GM21526 (cell line): ENCODE results near the gene ITGB5.

Experiments used
- ATAC-seq: cut with Tn5 transposase; IDR thresholded peaks from one replicate; pipeline ENCODE4 v1.9.1; 2021; ENCODE audit warnings: moderate library complexity; ENCODE audit not compliant: unreplicated experiment, low FRiP score

Gene ITGB5

GRCh38 chr3:124895756-124896155, 8.6 kb upstream of the ITGB5 start:
- ATAC-seq, result no peak

- ATAC-seq, result no peak
Observed at GRCh38 chr3:124893526-124893925, 6.4 kb upstream of the ITGB5 start.

- no peak for ATAC-seq
Observed at GRCh38 chr3:124890573-124891190, 3.5 kb upstream of the ITGB5 start.

DNA sequence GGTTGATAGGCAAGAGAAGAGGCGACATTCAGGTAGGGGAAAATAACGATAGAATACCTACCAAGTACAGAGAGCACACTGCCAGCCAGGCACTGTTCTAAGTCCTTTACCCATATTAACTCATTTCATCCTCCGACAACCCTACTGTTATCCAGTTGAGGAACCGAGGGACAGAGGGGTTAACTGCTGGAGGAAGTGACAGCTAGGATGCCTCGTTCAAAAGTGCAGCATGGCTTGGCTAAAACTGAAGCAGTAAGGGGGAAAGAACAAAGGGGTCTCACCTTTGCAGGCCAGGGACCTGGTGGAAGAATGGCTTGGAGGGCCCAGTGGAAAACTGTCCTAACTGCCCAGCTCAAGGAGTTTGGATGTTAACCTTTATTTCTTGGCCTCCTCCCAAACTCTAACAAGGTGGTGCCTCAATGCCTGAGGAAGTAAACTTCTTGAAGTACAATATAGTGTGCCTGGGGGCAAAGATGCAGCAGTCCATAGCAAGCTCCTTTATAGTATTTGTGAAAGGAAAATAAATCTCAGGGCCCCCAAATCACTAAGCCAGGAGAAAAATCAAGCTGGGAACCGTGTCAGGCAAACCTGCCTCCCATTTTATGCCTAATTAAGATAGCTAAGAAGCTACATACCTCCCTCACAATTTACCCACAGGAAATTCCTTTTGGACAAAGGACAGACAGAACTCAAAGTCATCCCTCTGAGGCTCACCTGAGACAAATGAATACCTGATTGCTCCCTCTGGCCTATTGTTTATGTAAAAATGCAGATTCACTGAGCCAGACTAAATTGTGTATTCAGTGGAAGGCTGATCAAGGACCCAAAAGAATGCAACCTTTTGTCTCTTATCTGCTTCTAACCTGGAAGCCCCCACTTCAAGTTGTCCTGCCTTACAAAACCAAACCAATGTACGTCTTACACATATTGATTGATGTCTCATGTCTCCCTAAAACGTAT, 1.6 kb upstream of the ITGB5 start:
- no peak for ATAC-seq

GRCh38 chr3:124887932-124888298, 750 bp upstream of the ITGB5 start:
- ATAC-seq, result no peak

GRCh38 chr3:124886168-124887056, 753 bp downstream of the ITGB5 start:
- ATAC-seq, result peak; percentile 41

DNA sequence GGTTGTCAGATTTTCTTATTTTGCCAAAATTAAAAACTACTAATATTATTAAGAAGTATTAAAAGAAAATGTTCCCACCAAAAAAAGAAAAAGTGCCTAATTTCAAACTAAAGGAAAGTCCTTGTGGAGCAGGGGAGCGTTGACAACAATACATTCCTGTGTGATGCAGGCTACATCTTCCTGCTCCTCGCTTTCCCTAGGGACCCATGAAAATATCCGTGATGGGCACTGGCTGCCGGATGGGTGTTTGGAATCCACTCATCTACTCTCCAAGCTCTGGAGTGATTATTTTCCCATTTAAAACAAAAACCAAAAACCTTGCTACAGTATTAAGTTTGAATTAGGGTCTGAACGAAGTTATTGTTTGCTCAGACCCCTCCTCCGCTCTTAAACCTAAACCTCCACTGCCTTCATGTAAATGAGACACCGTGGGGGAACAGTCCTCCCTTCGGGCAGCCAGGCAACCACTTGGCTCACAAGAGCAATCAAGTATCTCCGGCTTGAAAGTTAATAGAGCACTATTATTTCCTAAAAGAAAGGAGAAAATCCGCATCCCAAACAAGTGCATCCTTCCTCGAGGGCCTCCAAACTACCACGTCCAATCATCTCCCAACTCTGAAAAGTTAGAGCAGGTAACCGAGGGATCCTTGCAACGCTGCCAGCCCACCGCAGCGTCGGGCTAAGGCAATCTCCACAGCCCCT, 1.5 kb downstream of the ITGB5 start:
- ATAC-seq, result no peak

DNA sequence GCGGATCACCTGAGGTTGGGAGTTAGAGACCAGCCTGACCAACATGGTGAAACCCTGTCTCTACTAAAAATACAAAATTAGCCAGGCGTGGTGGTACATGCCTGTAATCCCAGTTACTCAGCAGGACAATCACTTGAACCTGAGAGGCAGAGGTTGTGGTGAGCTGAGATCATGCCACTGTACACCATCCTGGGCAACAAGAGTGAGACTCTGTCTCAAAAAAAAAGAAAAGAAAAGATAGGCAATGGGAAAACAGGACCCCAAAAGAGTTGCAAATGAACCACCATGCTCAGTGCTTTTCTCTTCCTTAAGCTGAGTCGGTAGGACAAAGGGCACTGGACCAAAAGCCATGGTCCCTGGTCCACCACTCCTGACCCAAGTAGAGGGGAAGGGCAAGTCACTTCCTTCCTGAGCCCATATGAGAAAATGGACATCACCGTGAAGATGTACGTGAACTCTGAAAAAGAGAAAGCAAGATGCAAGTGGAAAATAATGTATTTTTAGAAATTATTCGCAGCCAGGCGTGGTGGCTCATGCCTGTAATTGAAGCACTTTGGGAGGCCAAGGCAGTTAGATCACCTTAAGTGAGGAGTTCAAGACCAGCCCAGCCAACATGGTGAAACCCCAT, 2.6 kb downstream of the ITGB5 start:
- ATAC-seq, result no peak

- no peak for ATAC-seq
Observed at GRCh38 chr3:124883766-124884473, 3.2 kb downstream of the ITGB5 start.

DNA sequence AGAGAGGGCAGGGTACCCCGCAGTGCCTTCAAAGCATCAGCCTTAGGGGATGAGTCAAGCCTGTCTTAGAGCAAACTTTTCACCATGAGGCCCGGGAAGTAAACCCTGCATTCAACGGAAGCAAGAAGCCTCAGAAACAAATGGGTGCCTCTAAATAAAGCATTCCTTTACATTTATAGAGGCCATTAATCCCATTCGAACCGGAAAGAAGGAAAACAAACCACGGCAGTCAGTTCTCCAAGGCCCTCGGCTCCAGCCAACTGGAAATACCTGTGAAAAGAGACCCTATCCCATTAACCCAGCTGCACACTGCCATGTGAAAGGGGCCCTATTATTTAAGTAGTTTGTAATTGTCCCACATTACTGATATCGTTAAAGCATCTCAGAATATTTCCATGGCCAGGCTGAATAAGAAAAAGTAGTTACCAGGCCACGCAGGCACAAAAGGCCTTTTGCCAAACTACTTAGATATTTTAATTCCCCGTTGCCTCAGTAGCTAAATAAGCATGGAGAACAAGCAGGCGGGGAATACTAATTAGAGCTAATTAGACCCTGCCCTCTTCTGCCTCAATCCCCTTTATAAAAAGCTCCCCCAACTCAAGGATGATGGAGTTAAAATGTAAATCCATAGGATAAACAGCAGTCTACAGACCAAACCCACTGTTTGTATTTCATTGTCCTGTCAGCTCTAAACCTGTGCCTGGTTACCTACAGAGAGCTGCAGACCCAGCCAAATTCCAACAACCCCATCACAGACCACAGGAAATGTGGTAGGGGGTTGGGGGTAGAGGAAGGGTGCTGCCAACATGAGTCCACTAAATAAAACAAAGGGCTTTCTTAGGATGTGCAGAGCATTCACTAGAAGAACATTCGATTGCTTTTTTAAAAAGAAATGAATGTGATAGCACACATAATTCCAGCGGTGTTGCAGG, 4.1 kb downstream of the ITGB5 start:
- ATAC-seq, result no peak

DNA sequence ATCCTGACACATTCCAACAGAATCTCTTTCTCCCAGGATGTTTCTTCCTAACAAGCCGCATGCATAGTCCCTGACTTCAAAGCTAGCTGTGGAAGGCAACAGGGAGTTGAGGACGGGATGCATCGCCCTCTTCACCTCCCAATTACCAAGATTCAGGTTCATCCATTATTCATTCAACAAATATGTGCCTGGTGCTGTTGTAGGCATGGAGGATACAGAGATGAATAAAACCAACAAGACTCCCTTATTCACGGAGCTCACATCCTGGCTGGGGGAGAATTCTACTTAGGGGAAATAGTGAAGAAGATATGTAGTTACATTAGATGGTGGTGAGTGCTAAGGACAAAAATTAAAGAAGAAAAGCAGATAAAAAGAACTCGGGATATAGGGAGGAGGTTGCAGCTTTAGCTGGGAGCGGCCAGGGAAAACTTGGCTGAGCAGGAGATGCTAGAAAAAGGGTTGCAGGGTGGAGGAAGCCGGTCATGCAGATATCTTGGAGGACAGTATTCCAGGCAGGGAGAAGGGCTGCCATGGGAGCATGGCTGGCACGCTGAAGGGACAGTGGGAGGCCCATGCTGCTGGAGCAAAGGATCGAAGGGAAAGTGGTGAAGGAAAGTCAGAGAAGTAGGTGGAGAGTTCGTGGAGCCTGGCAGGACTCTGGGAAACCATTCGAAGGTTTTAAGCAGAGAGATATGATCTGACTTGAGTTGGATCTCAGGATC, 5.0 kb downstream of the ITGB5 start:
- ATAC-seq, result no peak

- no peak for ATAC-seq
Observed at GRCh38 chr3:124879337-124879680, 7.9 kb downstream of the ITGB5 start.

DNA sequence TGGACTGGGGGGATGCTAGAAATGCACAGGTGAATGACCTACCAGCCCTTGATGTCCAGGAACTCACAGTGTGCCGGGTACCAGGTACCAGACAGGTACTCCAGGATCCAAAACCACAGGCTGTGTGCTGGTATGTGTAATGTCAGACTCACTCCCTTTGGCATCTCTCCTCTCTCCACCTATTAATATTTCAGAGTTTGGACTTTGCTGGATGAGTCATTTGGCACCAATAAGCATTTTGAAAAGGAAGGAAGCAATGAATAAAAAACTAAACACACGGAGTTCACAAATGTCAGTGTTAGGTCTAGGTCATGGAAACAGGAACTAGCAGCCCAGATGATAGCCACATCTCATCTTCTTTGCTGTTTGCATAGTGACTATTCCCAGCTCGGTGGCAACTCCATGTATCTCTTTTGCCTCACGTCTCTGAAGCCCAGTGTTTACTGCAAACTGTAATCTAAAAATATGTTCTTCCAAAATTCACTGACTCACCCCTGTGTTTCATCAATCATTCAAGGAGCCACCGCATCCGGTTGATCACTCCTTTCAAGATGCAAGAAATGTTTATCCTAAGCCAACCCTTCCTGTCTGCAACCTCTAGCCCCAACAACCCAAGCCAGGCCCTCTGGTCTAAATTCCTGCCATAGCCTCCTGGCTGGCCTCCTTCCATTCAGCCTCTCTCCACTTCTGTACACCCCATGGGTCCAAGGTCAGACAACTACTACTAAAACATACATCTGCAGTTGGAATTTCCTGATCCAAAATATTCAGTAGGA, 8.4 kb downstream of the ITGB5 start:
- no peak for ATAC-seq

DNA sequence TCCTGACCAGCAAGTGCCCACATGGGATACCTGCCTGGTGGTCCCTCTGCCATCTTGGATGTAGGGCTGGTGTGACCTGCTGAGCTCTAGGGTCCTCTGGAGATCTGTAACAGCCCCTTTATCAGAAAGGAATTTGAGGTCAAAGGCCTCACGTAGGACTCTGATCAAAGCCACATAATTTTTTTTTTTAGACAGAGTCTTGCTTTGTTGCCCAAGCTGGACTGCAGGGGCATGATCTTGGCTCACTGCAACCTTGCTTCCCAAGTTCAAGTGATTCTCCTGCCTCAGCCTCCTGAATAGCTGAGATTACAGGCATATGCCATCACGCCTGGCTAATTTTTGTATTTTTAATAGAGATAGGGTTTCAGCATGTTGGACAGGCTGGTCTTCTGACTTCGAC, 9.5 kb downstream of the ITGB5 start:
- ATAC-seq, result no peak

DNA sequence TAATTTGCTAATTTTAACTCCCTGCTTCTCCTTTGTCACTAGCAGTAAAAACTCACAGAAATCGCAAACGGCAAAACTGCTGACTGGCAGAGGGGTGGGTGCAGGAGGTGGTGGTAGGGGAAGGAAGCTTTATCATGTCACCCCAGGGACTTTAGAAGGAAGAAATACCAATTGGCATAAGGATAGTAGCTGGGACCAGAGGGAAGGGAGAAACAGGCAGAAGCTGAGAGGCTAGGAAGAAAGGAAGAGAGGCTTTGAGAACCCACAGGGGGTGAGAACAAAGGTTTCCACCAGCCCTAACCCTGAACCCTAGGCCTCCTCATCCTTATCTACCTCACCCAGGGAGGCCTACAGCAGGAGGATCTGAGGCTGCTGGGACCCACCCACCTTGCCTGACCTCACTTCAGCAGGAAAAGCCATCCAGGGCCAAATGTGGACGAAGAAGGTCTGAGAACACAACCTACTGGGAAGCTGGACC, 10.7 kb downstream of the ITGB5 start:
- no peak for ATAC-seq

GRCh38 chr3:124873226-124873625, 13.9 kb downstream of the ITGB5 start:
- no peak for ATAC-seq

- no peak for ATAC-seq
Observed at GRCh38 chr3:124867511-124867910, 19.7 kb downstream of the ITGB5 start.
